ENCODE measurements around the gene AMN1. TPM values are rescaled to one million over a fixed set of nuclear protein-coding genes. Genes with fewer than 3 reads are reported as not detected.

The AMN1 gene
- total and polyA plus RNA-seq, 11 donors = 8.5 to 22.5 (median 16.3) TPM

- H3K9me3 ChIP-seq = no peaks in the 10 kb centered on the region
- H3K27me3 ChIP-seq = no peaks in the 10 kb centered on the region
- peak overlapping the region in 3 of 12 donors; percentile 19 to 24 (median 24) for H3K4me3 ChIP-seq
- intact Hi-C loops (cut with DNase I) = loop anchor here in 6 of 10 donors (2.0 to 10.0 kb wide), 4 partner anchors 38 to 155 kb away; partner anchors contain the start of gene DENND5B (in 4 of the 6)
- H3K36me3 ChIP-seq = no peaks in the 10 kb centered on the region
- no peak for TF ChIP-seq CTCF (IDR thresholded peaks at IDR 0.05)
- TF ChIP-seq POLR2A (IDR thresholded peaks at IDR 0.05) = no peak
- peak overlapping the region in 11 of 12 donors; percentile 37 to 65 (median 47) for H3K27ac ChIP-seq
- ATAC-seq (peak; percentile 90 to 98 (median 96)), DNase-seq (peak in 4 of 5 donors; percentile 58 to 78 (median 64))
- WGBS, 4 donors = 34 to 41% (median 37%) methylated on average over 16 of the region's 16 CpGs
- peaks cover 0 to 17% (median 10%) of the 10 kb centered on the region in 12 donors for H3K4me1 ChIP-seq
Measured at GRCh38 chr12:31629756-31630732, 98.8 kb downstream of the AMN1 start.

GRCh38 chr12:31627456-31628054, 101.3 kb downstream of the AMN1 start:
- Histone ChIP-seq H3K9me3 (no peaks in the 10 kb centered on the region), H3K4me1 (peaks cover 0 to 17% (median 10%) of the 10 kb centered on the region in 12 donors), H3K4me3 (no peak overlapping the region), H3K36me3 (no peaks in the 10 kb centered on the region), H3K27me3 (no peaks in the 10 kb centered on the region), H3K27ac (no peak overlapping the region)
- TF ChIP-seq POLR2A (IDR thresholded peaks at IDR 0.05) (no peak), CTCF (IDR thresholded peaks at IDR 0.05) (no peak)
- intact Hi-C loops (cut with DNase I) = loop anchor here in 2 of 10 donors (5.0 kb wide), 1 partner anchor 35 kb away; the partner anchor contains the start of gene DENND5B (in 2 of the 2)
- DNase-seq = no peak
- ATAC-seq = no peak
- WGBS, 4 donors = 45 to 66% (median 58%) methylated on average over 5 of the region's 5 CpGs

GRCh38 chr12:31626270-31626995, 102.4 kb downstream of the AMN1 start:
- DNase-seq = no peak
- no peaks in the 10 kb centered on the region for H3K9me3 ChIP-seq
- 85 to 93% (median 91%) methylated on average over 5 to 7 of the region's 7 CpGs for WGBS, 4 donors
- no peaks in the 10 kb centered on the region for H3K27me3 ChIP-seq
- intact Hi-C loops (cut with DNase I) = loop anchor here in 2 of 10 donors (5.0 kb wide), 1 partner anchor 34 kb away; the partner anchor contains the start of gene DENND5B (in 2 of the 2)
- no peak overlapping the region for H3K27ac ChIP-seq
- no peak for ATAC-seq
- H3K4me1 ChIP-seq = peaks cover 0 to 17% (median 10%) of the 10 kb centered on the region in 12 donors
- no peaks in the 10 kb centered on the region for H3K36me3 ChIP-seq
- H3K4me3 ChIP-seq = no peak overlapping the region
- TF ChIP-seq CTCF (IDR thresholded peaks at IDR 0.05) (no peak), POLR2A (IDR thresholded peaks at IDR 0.05) (no peak)
